Glutamatergic neuron (in vitro differentiated cells): ENCODE data around the gene CCZ1. TPM values are rescaled to one million over a fixed set of nuclear protein-coding genes. Genes with fewer than 3 reads are reported as not detected.
"Not testable (repeated sequence)": the region's sequence is repeated elsewhere in the genome, so short reads cannot be mapped to it uniquely, and the experiment has no call there.

Experiments used
- DNase-seq: peaks from one replicate; pipeline ENCODE4 v3.0.0; 2022
- H3K27ac Mint-ChIP-seq: one replicate; pipeline ENCODE4 v1.8.0; 2020; ENCODE audit warnings: mild to moderate bottlenecking, mixed read lengths, inconsistent platforms; ENCODE audit not compliant: unreplicated experiment
- H3K27me3 Mint-ChIP-seq: one replicate; pipeline ENCODE4 v1.8.0; 2020; ENCODE audit warnings: mild to moderate bottlenecking, moderate library complexity, mixed read lengths, inconsistent platforms; ENCODE audit not compliant: unreplicated experiment
- H3K36me3 Mint-ChIP-seq: one replicate; pipeline ENCODE4 v1.8.0; 2020; ENCODE audit warnings: mild to moderate bottlenecking, mixed read lengths, inconsistent platforms; ENCODE audit not compliant: unreplicated experiment
- H3K4me1 Mint-ChIP-seq: one replicate; pipeline ENCODE4 v1.8.0; 2020; ENCODE audit warnings: mild to moderate bottlenecking, low read depth, mixed read lengths, inconsistent platforms; ENCODE audit not compliant: unreplicated experiment
- H3K4me3 Mint-ChIP-seq: one replicate; pipeline ENCODE4 v1.8.0; 2020; ENCODE audit warnings: mild to moderate bottlenecking, mixed read lengths, inconsistent platforms; ENCODE audit not compliant: unreplicated experiment
- H3K9me3 Mint-ChIP-seq: one replicate; pipeline ENCODE4 v1.8.0; 2020; ENCODE audit warnings: mild to moderate bottlenecking, moderate library complexity, mixed read lengths, inconsistent platforms; ENCODE audit not compliant: unreplicated experiment
- total RNA-seq: library from RNA; stranded (reverse); fragmentation: NEBNext Ultra II Directional; extraction: Animal tissue kit (Norgen Biotek cat#: 25700); gene quantifications from one replicate; pipeline ENCODE4 v1.2.1, GENCODE V29; 2021; ENCODE audit not compliant: unreplicated experiment

The CCZ1 gene
- total RNA-seq, 1 donor from 2014 or later: 81.1 TPM

DNA sequence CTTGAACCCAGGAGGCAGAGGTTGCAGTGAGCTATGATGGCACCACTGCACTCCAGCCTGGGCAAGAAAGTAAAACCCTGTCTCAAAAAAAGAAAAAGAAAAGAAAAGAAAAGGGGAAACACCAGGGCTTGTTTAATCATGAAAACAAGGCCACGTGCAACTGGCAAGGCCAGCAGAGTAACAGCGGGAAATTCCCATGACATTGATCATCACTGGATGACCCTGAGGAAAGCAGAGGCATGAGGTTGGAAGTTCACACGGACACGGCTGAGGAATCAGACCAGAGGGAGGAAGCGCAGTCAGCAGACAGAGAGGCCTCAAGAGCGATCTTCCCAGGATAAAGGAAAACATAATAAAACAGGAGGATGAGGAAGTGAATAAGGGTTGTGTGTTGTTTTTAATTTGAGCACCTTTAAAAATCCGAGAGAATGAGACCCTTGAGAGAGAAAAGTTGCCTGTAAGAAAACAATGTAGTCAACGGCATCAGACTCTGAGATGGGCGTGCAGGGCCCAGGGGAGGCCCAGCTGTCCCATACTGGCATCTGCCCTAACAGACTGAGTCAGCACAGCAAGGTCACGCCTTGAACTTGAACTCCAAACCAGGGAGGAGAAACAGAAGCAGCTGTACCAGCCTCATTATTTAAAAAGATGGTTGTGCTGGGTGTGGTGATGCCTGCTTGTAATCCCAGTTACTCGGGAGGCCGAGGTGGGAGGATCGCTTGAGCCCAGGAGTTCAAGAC is 33.5 kb downstream of the CCZ1 start:
- not testable (repeated sequence) for DNase-seq, H3K27me3 Mint-ChIP-seq, H3K36me3 Mint-ChIP-seq, H3K9me3 Mint-ChIP-seq, H3K4me3 Mint-ChIP-seq, H3K27ac Mint-ChIP-seq, H3K4me1 Mint-ChIP-seq

DNA sequence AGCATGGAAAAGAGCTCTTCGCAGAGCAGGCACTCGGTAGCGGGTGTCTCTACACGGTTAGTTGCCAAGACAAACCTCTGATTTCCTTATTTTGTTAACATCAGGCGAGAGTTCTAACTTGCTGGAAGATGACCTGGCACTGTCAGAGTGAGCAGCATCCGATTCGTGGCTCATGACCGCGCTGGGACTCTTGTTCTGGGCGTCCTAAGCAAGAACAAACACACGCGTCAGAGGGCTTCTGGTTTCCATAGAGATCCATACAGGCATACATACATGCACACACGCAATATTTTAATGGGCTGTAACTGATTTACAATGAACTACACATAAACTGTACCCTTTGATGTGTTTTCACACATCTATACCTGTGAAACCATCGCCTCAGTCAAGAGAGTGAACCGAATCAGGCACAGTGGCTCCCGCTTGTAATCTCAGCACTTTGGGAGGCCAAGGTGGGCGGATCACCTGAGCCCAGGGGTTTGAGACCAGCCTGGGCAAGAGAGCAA is 36.5 kb downstream of the CCZ1 start:
- H3K27me3 Mint-ChIP-seq, H3K4me1 Mint-ChIP-seq, H3K4me3 Mint-ChIP-seq, DNase-seq, H3K36me3 Mint-ChIP-seq, H3K9me3 Mint-ChIP-seq, H3K27ac Mint-ChIP-seq: not testable (repeated sequence)

DNA sequence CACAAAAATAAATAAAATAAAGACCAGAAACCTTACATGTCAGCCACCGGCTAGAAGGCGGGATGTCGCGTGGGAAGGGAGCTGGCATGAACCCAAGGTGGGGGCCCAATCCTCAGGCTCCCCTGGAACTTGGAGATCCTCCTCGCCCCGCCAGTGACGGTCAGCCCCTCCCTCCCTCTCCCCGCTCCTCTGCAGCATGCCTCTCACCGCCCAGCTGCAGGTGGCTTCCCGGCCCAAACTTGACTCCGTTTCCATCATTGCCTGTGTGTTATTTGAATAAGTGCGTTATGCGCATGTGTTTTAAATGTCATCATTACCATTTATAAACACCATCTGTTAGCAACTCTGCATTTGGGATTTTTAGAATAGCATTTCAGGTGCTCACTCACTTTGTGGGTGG is 64.7 kb downstream of the CCZ1 start:
- not testable (repeated sequence) for H3K36me3 Mint-ChIP-seq, H3K27ac Mint-ChIP-seq, H3K4me3 Mint-ChIP-seq, H3K4me1 Mint-ChIP-seq, H3K9me3 Mint-ChIP-seq, H3K27me3 Mint-ChIP-seq, DNase-seq

DNA sequence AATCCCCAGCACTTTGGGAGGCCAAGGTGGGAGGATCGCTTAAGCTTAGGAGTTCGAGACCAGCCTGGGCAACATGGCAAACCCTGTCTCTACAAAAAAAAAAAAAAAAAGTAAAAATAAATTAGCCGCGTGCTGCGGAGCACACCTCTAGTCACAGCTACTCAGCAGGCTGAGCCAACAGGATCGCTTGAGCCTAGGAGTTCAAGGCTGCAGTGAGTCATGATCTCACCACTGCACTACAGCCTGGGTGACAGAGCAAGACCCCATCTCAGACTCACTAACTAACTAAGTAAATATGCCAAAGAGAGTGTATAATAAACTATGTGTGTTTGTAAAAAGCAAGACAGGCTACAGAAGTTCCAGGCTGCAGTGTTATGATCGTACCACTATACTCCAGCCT is 65.3 kb downstream of the CCZ1 start:
- H3K27me3 Mint-ChIP-seq, H3K27ac Mint-ChIP-seq, H3K4me1 Mint-ChIP-seq, H3K4me3 Mint-ChIP-seq, DNase-seq, H3K36me3 Mint-ChIP-seq, H3K9me3 Mint-ChIP-seq: not testable (repeated sequence)

DNA sequence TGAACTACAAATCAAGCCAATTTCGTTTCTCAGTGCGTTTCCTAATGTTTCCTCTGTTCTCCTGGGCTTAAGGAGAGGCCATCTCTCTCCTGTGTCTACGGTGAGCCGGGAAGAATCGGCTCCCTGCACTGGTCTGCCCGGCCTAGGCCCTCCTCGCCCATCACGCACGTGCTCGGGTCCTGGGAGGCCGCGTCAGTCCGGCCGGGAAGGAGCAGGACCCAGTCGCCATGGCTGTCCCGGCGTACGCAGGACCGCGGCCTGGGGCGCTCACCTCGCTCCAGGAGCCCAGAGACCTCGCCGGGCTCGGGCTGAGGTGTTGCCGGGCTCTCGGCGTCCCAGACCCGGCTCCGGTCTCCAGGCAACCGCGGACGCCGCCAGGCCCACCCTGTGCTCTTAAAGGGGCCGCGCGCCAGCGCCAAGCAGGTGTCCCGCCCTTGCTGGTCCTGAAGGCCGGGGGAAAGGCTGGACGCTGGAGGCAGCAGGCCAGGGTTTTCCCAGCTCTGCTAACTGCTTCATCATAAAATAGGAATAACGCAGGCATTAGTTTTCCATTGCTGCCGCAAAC is 71.9 kb downstream of the CCZ1 start, which contains the start of gene RSPH10B:
Gene RSPH10B, minus strand, starts transcription at position 343 of the 565 bp plus-strand sequence. CDS start 3,573 bp downstream, outside the sequence.
- not testable (repeated sequence) for DNase-seq, H3K4me1 Mint-ChIP-seq, H3K4me3 Mint-ChIP-seq, H3K36me3 Mint-ChIP-seq, H3K27me3 Mint-ChIP-seq, H3K9me3 Mint-ChIP-seq, H3K27ac Mint-ChIP-seq

DNA sequence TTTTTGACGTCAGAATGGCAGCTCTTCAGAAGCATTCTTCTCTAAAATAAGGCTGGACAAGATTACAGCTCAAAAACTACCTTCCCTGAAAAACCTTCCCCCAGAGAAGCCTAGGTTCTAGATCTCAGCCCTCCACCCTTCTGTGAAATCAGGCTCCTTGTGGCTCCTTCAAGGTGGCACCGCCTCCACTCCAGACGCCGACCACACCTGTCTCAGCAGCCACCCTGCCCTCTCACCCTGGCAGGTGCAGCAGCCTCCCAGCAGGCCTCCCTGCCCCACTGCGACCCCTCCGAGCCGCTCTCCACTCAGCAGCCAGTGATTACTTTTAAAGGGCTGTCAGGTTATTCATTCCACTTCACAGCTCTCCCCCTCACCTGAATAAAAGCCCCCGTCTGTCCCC is 75.0 kb downstream of the CCZ1 start:
- H3K36me3 Mint-ChIP-seq, DNase-seq, H3K27ac Mint-ChIP-seq, H3K9me3 Mint-ChIP-seq, H3K27me3 Mint-ChIP-seq, H3K4me3 Mint-ChIP-seq, H3K4me1 Mint-ChIP-seq: not testable (repeated sequence)

Other genes with a start within 250 kb of the CCZ1 start
- 29.1 TPM for gene RNF216, start 117.1 kb upstream of the CCZ1 start, total RNA-seq
- not detected for gene OCM, start 17.9 kb upstream of the CCZ1 start, total RNA-seq
- not detected for gene RSPH10B, start 72.0 kb downstream of the CCZ1 start, total RNA-seq
- gene PMS2, start 110.3 kb downstream of the CCZ1 start, total RNA-seq: 24.3 TPM
- gene AIMP2, start 110.5 kb downstream of the CCZ1 start, total RNA-seq: 35.2 TPM
- not detected for gene ANKRD61, start 132.6 kb downstream of the CCZ1 start, total RNA-seq
- gene EIF2AK1, start 160.4 kb downstream of the CCZ1 start, total RNA-seq: 103 TPM
- 16.6 TPM for gene USP42, start 206.2 kb downstream of the CCZ1 start, total RNA-seq